GM10248 (cell line): Measurements from ENCODE around the gene CDH23.

ENCODE experiments used
- CTCF ChIA-PET: fragments of 300-600 bp; sonication (Branson Sonifier 250); formaldehyde crosslinking; extraction: SDS; loops from one replicate; lab custom pipeline; 2021; ENCODE audit warnings: antibody characterized with exemption; lab: Yijun Ruan, JAX
- POLR2A ChIA-PET: fragments of 350-650 bp; sonication (Branson Sonifier 250); formaldehyde crosslinking; extraction: SDS; loops from one replicate; lab custom pipeline; 2020; ENCODE audit warnings: antibody characterized with exemption; lab: Yijun Ruan, JAX
- DNase-seq: peaks from one replicate; pipeline ENCODE4 v3.0.0; 2012; ENCODE audit errors: extremely low spot score
- CTCF ChIP-seq: IDR thresholded peaks from 2 replicates; pipeline ENCODE4 v1.5.1; 2012; ENCODE audit warnings: mild to moderate bottlenecking, low read depth; ENCODE audit errors: extremely low read depth, missing control alignments, control extremely low read depth

The CDH23 gene

DNA sequence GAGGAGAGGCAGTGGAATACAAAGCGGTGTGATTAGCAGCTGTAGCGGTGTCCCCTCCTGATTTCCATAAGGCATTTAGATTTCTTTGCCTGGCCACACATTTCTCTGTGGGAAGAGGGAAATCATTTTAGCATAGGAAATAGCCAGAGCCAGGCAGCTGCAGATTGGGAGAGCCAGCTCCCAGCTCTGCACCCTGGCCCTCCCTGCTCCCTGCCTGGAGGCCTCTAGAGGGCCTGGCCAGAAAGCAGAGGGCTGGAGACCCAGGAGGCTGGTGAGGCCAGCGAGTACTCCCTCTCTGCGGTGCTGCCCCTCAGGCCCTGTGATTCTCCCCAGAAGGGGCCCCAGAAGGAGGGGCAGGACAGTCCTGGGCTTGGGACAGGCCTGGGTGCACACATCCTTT is 237.2 kb downstream of the CDH23 start:
- DNase-seq = no peak
- no peak for TF ChIP-seq CTCF
- CTCF ChIA-PET = interaction anchor here (1.0 to 1.3 kb wide), 2 partner anchors 25 to 26 kb away, joined by 3 to 6 read pairs; no protein-coding TSS in a partner anchor
- POLR2A ChIA-PET = no interaction called here

- TF ChIP-seq CTCF = no peak
- POLR2A ChIA-PET = no interaction called here
- DNase-seq = no peak
- CTCF ChIA-PET = interaction anchor here (0.8 to 1.3 kb wide), 3 partner anchors 24 to 26 kb away, joined by 3 to 6 read pairs (median 3); no protein-coding TSS in a partner anchor
Observed at GRCh38 chr10:71634531-71635164, 237.9 kb downstream of the CDH23 start.

DNA sequence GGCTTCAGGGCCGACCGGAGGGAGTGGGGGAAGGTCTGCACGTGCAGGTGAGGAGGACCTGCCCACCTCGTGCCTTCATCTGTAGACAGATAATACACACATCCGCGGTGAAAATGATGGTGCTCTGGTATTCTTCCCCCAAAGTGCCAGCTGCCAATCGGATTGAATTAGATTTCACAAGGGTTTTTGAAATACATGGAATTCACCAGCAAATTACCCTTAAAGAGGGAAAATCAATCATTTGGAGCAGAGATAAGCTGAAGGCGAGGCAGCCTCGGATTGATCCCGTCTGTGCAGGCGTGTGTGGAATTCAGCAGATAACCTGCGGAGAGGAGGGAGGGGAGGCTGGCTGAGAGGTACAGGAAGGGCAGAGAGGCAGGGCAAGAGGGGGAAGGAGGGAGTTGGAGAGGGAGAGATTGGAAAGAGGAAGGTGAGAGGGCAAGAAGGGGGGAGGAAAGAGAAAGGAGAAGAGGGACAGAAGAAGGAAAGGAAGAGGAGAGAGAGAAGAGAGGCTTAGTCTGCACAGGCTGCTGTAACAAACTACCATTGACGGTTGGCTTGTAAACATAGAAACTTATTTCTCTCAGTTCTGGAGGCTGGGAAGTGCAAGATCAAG is 238.6 kb downstream of the CDH23 start:
- ChIA-PET CTCF (interaction anchor here (0.8 kb wide), 1 partner anchor 25 kb away, joined by 3 read pairs; no protein-coding TSS in a partner anchor), POLR2A (no interaction called here)
- DNase-seq = no peak
- TF ChIP-seq CTCF = no peak

GRCh38 chr10:71635867-71636266 is 239.1 kb downstream of the CDH23 start:
- ChIA-PET POLR2A (no interaction called here), CTCF (no interaction called here)
- no peak for DNase-seq
- TF ChIP-seq CTCF = no peak

DNA sequence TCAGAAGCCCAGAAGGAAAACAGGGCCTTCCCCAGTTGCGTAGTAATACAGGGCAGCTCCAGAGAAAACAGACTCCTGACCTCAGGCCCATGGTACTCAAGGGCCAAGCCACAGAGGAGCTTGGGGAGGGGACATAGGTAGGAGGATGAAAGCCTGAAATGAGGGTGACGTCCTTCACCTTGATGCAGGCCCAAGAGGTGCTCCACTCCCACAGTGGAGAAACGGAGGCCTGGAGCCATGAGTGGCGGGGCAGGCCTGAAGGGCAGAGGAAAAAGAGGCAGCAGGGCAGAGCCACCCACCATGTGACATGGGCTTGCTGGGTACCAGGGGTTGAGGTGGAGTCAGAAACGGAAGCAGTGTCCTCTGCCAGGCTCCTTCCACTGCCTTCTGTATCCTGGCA is 239.9 kb downstream of the CDH23 start:
- no peak for TF ChIP-seq CTCF
- POLR2A ChIA-PET = no interaction called here
- CTCF ChIA-PET = no interaction called here
- no peak for DNase-seq

- ChIA-PET POLR2A (interaction anchor here (0.5 kb wide), 1 partner anchor 40 kb away, joined by 3 read pairs; no protein-coding TSS in a partner anchor), CTCF (interaction anchor here (1.2 kb wide), 1 partner anchor 13 kb away, joined by 4 read pairs; no protein-coding TSS in a partner anchor)
- DNase-seq = no peak
- no peak for TF ChIP-seq CTCF
Observed at GRCh38 chr10:71637305-71637704, 240.6 kb downstream of the CDH23 start.
